EL (cell line): ENCODE measurements around the gene CLTC.

Experiments
- DNase-seq: peaks from one replicate; pipeline ENCODE4 v3.0.0-alpha.2; 2016

CLTC gene

DNA sequence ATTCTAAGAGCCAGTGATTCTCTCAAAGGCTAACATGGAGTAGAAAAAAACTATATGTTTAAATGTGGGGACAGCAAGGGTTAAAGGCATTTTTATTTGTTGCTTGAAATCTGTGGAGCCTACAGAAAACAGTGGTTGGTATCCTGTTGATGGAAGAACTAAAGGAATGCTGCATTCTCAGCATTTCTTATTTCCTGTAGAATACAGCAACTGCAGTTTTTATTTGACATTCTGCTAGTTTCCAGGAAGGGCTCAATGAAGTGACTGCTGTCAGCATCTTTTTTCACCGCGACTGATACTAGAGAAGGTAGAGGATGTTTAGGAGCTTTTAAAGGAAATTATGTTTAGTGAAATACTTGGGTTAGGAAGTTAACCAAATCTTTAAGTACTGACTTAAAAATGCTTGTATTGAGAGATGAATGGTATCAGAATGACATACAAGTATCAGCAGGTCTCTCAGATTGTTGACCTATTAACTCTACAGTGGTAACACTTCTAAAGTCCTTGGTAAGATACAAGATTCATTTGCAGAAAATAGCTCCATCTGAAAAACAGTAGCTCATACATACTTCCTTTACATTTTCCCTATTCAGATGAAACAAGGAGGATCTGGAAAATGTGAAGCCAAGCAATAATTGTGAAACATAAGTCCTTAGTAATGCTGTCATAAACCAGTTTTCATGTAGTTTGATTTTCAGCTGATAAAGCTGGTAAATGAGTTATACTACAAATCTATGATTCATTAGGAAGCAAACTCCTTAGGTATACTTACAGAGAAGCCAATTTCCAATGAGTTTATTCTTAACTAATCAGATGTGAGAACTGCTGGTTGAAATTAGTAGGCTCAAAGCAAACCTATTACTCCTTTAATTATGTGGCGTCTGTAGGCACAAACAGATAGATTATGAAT lies 15.2 kb downstream of the CLTC start:
- no peak for DNase-seq

DNA sequence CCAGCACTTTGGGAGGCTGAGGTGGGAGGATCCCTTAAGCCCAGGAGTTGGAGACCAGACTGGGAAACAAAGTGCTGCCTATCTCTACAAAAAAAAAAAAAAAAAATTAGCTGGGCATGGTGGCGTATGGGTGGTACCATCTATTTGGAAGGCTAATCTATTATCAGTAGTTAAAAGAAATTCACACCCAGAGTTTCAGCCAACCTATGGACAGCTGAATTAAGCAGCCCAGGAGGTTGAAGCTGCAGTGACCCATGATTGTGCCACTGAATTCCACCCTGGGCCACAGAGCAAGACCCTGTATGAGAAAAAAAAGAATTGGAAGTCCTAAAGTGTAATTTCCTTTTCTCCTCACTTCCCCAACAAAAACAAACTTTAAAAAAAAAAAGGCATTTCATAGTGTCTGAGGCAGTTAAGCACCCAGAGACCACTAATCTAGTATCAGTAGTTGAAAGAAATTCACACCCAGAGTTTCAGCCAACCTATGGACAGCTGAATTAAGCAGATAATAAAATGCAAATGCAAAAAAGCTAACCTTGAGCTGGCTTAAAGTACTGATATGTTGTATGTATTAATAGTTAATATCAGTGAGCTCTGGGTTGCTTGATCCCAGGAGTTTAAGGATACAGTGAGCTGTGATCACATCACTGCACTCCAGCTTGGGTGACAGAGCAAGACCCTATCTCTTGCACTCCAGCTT lies 18.1 kb downstream of the CLTC start:
- DNase-seq, result no peak

DNA sequence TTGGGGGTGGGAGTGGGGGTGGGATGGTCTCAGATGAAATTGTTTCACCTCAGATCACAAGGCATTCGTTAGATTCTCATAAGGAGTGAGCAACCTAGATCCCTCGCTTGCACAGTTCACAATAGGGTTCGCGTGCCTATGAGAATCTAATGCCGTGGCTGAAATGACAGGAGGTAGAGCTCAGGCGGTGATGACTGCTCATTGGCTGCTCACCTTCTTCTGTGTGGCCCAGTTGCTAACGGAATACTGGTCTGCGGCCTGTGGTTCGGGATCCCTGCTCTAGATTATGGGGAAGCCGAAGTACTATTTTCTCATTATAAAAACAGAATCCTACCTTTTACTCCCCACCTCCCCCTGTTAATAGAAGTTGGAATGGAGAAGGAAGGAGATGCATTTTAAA lies 18.9 kb downstream of the CLTC start:
- no peak for DNase-seq

DNA sequence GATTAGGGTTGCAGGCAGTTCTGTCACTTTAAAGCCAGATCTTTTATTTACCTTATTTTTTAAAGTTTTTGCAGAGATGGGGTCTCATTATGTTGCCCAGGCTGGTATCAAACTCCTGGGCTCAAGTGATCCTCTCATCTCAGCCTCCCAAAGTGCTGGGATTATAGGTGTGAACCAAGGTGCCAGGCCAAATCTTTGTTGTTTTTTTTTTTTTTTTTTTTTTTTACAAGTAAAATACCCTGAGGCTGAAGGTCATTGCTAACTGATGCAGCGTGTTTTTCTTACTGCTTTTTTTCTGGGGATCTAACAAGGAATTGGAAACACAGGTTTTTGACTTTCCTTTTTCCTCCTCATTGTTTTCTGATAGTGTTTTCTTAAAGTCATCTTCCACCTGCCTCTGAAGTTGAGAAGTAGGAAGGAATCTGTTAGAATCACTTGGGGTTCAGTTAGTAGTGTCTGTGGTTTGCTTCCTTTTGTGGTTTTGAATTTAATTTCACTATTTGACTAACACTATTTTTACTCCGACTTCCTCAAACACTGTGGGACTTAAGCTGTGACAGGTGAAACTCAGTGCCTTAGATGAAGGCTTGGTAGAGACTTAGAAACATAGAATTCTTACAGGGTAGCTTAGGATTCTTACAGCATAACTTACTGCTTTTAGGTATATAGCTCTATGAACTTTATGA lies 22.2 kb downstream of the CLTC start:
- DNase-seq, result no peak

DNA sequence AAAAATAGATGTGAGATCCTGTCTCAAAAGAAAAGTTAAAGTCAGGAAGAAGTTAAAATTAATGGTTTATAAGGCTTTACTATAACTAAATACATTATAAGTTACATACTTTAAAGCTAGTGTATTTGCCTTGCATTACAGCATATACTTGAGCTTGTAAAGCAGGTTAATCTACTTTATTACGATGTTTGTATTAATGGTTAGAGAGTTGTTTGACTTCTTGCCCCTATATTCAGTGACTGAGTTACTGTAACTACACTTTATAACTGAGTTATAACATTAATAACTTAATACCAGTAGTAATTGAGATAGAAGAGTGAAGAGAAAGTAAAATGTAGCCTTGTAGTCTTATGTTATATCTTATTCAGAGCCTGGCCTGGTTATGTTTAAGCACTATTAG lies 22.9 kb downstream of the CLTC start:
- no peak for DNase-seq

DNA sequence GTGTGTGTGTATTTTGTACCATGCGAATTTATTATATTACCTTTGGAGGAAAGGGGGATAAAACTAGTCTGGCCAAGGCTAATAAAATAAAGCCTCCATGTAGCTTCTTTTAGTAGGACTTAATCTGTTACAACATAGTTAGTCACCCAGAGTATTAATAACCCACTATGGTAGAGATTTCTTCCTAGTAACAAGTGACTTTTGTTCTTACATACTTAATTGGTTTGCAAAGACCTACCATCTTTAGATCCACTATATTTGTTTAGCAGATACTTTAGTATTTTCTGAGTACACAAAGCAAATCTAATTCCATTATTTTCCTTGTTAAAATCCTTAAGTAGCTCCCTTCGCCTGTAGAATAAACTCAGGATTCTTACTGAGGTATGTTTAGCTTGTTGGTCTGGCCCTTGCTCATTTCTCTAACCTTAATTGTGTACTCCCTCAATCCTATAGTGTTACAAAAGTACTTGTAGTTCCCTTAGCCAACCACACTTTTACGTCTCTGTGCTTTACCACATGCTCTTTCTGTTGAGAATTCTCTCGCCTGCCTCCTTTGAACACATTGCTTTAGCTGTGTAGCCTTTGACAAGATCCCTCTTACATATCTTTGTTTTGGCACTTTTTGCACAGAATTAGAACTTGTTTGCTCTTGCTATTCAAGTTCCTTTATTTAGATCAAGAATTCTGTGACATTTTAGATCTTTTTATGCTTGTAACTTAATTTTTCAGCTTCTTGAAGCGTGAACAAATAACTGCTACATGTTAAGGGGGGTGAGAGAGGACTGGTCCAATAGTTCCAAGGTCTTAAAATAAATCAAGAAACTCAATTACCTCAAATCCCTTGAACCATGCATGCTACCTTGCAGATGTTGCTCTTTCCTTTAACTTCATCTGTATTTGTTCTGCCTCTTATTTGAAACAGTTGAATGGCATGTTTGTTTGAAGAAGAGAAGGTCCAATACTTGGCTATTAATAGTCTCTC lies 23.8 kb downstream of the CLTC start:
- no peak for DNase-seq

DNA sequence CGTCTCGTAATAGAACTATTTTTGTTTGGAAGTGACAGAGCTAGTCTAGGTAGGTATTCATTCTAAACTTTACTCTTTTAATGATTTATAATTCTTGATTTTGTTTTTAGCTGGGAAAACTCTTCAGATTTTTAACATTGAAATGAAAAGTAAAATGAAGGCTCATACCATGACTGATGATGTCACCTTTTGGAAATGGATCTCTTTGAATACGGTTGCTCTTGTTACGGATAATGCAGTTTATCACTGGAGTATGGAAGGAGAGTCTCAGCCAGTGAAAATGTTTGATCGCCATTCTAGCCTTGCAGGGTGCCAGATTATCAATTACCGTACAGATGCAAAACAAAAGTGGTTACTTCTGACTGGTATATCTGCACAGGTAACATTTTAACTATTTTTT lies 27.6 kb downstream of the CLTC start:
- DNase-seq, result no peak

DNA sequence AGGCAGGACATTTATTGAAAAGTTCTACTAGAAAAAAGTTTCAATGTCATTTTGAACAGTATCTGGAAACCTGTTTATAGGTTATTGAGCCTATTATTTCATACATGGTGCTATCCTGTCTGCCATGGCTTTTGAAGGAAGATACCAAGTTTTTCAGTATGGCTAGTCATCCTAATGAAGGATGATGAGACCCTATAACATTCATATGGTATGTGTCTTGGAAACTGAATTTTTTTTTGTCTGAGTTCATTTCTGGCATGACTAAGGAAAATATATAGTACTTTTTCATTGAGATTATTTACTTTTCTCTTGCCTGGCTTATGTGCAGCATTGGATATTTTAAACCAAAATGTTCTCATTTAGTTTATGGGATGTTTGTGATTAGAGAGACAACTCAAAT lies 30.2 kb downstream of the CLTC start:
- no peak for DNase-seq

DNA sequence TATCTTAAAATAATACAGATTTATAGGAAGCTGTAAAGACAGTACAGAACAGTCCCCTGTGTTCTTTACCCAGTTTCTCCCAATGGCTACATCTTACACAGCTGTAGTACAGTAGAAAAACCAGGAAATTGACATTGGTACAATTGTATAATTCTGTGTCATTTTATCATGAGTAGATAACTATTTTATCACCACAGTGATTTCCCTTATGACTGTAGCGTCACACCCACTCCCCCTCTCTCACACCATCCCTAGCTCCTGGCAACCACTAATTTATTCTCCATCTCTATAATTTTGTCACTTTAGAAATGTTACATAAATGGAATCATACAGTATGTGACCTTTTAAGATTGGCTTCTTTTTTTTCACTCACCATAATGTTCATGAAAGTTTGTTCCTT lies 30.9 kb downstream of the CLTC start:
- no peak for DNase-seq

DNA sequence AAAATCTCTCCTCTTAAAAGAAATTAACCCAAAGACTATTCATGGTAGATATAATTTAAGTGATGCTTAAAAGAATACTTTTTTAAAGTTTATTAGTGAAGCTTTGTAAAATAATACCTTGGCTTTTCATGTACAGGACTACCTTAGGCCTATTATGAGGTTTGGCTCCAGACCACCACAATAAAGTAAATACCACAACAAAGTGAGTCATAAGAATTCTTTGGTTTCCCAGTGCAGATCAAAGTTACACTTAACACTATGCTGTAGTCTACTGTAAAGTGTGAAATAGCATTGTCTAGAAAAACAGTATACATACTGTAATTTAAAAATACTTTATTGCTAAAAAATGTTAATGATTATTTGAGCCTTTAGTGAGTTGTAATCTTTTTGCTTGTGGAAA lies 31.7 kb downstream of the CLTC start:
- peak; percentile 51 for DNase-seq

DNA sequence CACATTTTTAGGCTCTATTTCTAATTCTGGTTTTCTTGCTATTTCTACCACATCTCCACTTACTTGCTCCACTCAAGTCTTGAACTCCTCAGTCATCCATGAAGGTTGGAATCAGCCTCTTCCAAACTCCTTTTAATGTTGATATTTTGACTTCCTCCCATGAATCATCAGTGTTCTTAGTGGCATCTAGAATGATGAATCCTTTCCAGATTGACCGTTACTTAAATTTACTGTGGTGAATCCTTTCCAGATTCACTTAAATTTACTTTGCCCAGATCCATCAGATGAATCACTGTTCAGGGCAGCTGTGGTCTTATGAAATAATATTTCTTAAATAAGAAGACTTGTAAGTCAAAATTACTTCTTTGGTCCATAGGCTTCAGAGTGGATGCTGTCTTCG lies 32.4 kb downstream of the CLTC start:
- DNase-seq, result peak; percentile 74

DNA sequence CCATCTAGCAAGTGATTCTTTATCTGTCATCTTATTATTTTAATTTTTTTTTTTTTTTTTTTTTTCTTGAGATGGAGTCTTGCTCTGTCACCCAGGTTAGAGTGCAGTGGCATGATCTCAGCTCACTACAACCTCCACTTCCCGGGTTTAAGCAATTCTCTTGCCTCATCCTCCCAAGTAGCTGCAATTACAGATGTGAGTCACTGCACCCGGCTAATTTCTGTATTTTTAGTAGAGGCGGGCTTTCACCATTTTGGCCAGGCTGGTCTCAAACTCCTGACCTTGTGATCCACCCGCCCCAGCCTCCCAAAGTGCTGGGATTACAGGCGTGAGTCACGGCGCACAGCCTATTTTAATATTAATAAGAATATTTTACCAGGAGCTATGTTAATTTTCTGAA lies 36.9 kb downstream of the CLTC start:
- peak; percentile 89 for DNase-seq

DNA sequence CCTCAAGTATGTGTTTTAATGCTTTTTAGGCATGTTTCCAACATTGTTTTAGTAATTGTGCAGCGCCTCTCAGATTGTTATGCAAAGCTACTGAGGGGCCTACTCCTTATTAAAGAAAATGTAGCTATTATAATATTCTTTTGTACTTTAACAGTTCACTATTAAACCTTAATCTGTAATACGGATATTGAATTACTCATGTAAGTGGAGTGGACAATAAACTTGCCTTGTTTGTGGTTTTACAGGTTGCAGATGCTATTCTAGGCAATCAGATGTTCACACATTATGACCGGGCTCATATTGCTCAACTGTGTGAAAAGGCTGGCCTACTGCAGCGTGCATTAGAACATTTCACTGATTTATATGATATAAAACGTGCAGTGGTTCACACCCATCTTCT lies 46.5 kb downstream of the CLTC start:
- DNase-seq, result no peak

DNA sequence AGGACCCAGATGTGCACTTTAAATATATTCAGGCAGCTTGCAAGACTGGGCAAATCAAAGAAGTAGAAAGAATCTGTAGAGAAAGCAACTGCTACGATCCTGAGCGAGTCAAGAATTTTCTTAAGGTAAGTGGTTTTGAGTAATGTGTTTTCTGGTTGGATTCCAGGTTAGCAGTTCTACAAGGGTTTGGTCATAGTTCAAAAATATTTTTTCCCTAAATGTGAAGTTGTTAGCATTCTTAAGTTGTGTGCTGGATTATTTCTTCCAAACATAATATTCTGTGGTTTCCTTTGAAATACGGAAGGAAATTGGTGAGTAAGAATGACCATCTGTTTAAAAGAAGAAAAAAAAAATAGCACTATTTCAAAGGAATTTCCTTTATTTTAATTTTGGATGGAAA lies 49.1 kb downstream of the CLTC start:
- peak; percentile 94 for DNase-seq

DNA sequence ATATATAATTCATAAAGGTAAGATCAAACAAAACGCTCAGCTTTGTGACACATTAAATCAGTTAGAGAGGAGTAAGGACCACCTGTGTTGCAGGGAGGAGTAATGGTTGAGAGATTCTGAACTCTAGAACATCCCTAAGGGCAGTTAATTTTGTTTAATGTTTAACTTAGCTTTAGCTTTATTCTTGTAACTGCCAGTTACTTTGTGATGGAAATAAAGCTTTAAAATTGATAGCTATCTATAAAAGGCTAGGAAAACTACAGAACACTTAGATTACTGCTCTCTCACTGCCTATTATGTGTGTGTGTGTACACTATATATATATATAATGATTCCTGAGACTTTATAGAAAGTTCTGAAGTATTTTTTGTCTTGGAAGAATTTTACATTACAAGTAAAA lies 49.7 kb downstream of the CLTC start:
- DNase-seq, result no peak

DNA sequence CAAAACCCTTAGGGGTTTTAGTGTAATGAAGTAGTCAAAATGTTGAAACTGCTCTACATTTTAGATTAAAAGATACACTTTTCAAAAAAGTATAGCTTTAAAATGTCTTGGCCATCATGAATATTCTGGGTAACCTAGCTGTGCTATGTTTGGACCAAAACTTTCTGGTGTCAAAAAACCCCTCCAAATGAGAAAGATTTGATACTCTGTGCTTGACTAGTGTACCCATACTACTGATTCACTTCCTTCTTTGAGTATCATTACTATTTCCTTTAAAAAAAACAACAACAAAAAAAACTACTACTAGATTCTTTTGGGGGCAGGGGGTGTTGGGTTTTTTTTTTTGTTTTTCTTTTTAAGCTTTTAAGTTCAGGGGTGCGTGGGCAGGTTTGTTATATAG lies 50.2 kb downstream of the CLTC start:
- DNase-seq, result no peak

DNA sequence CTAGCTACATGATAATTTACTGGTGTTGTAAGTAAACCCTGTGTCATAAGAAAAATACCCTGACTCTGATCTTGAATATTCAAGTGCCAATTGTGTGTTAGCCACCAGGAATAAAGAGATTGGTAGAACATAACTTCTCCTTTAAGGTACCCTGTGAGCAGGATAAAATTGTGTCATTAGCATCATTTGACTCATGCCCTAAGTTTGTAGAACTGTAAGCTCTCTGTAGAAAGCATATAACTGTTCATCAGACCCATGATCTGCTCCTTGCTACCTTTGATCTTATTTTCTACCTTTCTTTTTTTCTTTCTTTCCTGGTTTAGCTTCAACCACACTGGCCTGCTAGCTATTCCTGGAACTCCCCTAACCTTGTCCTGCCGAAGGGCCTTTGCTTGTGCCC lies 51.7 kb downstream of the CLTC start:
- no peak for DNase-seq

DNA sequence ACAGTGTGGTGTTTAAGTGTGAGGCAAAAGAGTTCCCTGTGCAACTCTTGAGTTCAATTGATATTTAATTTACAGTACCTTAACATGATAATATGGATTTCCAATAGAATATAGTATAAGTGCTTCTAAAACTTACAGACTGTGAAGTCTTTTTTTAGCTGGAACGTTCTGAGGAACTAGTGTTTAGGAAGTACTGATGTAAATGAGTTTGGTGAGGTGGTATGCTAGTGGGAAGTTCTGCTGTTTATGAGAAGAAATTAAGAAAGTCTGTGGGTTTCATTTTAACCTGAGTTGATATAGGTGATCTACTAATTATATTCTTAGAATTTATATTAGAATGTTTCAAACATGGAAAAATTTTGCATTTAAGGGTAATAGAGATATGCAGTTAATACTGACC lies 55.5 kb downstream of the CLTC start:
- no peak for DNase-seq

DNA sequence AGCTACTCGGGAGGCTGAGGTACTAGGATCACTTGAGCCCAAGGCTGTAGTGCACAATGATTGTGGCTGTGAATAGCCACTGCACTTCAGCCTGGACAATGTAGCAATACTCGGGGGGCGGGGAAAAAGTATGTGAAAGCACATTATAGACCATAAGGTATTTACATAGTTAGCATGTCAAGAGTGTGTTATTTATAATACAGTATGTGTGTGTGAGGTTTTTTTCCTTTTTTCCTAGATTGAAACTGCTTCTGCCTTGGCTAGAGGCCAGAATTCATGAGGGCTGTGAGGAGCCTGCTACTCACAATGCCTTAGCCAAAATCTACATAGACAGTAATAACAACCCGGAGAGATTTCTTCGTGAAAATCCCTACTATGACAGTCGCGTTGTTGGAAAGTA lies 57.0 kb downstream of the CLTC start:
- no peak for DNase-seq

DNA sequence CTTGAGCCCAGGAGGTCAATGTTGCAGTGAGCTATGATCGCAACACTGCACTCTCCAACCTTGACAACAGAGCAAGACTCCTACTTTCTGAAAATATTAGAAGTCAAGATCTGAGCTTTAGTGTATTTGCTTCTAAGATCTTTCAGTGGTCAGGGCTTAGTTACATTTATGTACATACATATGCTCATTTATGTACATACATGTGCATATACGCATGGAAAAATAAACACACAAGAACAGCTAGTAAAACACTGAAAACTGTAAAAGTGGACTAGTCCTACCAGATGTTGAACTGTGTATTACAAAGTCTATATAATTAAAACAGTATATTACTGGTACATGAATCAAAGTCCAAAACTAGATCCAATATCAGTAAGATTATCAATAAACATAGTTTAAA lies 59.2 kb downstream of the CLTC start:
- no peak for DNase-seq

DNA sequence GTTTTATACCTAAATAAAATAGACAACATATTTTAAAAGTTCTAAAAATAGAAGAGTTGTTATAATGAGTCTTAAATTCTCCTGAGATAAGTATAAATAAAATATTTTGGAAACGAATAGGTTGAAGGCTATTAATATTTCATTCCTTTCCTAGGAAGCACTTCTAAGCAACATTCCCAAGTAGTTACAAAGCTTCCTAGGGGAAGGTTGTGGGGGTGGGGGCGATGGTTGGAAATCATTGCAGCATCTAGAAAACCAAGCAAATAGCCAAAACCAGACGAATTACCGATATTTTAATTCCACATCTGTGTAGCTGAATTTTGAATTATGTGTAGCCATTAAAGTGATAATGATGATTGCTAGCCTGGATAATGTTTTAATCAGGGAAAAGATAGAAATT lies 60.6 kb downstream of the CLTC start:
- peak; percentile 57 for DNase-seq

DNA sequence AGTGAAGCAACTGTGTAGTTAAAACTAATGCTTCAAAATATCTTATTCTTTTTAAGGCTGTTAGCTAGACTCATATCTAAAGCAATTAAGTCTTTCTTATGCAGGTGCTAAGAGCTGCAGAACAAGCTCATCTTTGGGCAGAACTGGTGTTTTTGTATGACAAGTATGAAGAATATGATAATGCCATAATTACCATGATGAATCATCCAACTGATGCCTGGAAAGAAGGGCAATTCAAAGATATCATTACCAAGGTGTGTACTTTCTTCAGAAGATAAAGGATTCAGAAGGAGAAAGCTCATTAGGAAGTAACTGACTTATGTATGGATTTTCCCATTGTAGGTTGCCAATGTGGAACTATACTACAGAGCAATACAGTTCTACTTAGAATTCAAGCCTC lies 63.6 kb downstream of the CLTC start:
- no peak for DNase-seq

DNA sequence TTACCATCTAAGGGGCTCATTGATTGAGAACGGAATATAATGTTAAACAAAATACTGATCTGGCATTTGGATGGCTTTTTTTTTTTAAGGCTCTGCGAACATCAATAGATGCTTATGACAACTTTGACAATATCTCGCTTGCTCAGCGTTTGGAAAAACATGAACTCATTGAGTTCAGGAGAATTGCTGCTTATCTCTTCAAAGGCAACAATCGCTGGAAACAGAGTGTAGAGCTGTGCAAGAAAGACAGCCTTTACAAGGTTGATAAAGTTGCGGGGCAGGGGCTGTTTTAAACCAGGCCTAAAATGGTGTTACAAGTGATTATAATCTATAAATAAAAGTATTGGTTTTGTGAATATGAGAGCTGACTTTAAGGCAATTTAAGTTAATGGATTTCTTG lies 65.3 kb downstream of the CLTC start:
- no peak for DNase-seq
